Immature natural killer cell (primary cell): ENCODE measurements around the gene CENPE. TPM values are rescaled to one million over a fixed set of nuclear protein-coding genes. Genes with fewer than 3 reads are reported as not detected.

Experiments used
- DNase-seq, 3 donors: peaks; one replicate each; pipeline ENCODE4 v3.0.0; 2022; ENCODE audit warnings: mixed read lengths in 1 of 3
- H3K27ac Mint-ChIP-seq, 6 donors: one replicate each; pipeline ENCODE4 v1.8.0; 2020; ENCODE audit warnings: mixed read lengths in 6 of 6, mild to moderate bottlenecking in 5 of 6, inconsistent platforms in 4 of 6, moderate library complexity in 3 of 6
- H3K27me3 Mint-ChIP-seq, 3 donors: one replicate each; pipeline ENCODE4 v1.8.0; 2020 to 2021; ENCODE audit warnings: low read depth in 3 of 3, mild to moderate bottlenecking in 3 of 3, mixed read lengths in 3 of 3, moderate library complexity in 3 of 3, inconsistent platforms in 1 of 3
- H3K36me3 Mint-ChIP-seq, 3 donors: one replicate each; pipeline ENCODE4 v1.8.0; 2020; ENCODE audit warnings: mixed read lengths in 3 of 3, inconsistent platforms in 2 of 3, mild to moderate bottlenecking in 2 of 3
- H3K4me1 Mint-ChIP-seq, 2 donors: one replicate each; pipeline ENCODE4 v1.8.0; 2020; ENCODE audit warnings: inconsistent platforms in 2 of 2, mild to moderate bottlenecking in 2 of 2, mixed read lengths in 2 of 2, moderate library complexity in 1 of 2
- H3K4me3 Mint-ChIP-seq, 5 donors: one replicate each; pipeline ENCODE4 v1.8.0; 2020; ENCODE audit warnings: mild to moderate bottlenecking in 5 of 5, mixed read lengths in 5 of 5, inconsistent platforms in 3 of 5, moderate library complexity in 3 of 5
- H3K9me3 Mint-ChIP-seq, 6 donors: one replicate each; pipeline ENCODE4 v1.8.0; 2020; ENCODE audit warnings: mild to moderate bottlenecking in 6 of 6, mixed read lengths in 6 of 6, inconsistent platforms in 4 of 6, moderate library complexity in 3 of 6
- polyA plus RNA-seq, 3 donors: library from polyadenylated mRNA; unstranded; fragments of 300-500 nt; fragmentation: Illumina TruSeq; gene quantifications; one replicate each; pipeline ENCODE4 v1.2.3, GENCODE V29; 2021

Gene CENPE
- polyA plus RNA-seq, 3 donors from 2014 or later: 0.43 to 0.91 TPM; not detected in 1

- Mint-ChIP-seq H3K27me3 (peaks cover 0 to 3% (median 3%) of the 10 kb centered on the region in 3 donors), H3K27ac (no peak overlapping the region), H3K9me3 (no peaks in the 10 kb centered on the region), H3K36me3 (peaks cover 36 to 44% (median 40%) of the 10 kb centered on the region in 3 donors), H3K4me3 (no peak overlapping the region), H3K4me1 (peaks cover 0 to under 1% of the 10 kb centered on the region in 2 donors)
- no peak for DNase-seq
These were observed 111.6 kb downstream of the CENPE start for GRCh38 chr4:103086551-103086950.

- Mint-ChIP-seq H3K36me3 (peaks cover 36 to 44% (median 41%) of the 10 kb centered on the region in 3 donors), H3K27ac (no peak overlapping the region), H3K4me3 (no peak overlapping the region), H3K9me3 (no peaks in the 10 kb centered on the region), H3K4me1 (no peaks in the 10 kb centered on the region), H3K27me3 (peaks cover 0 to 3% (median 3%) of the 10 kb centered on the region in 3 donors)
- DNase-seq: no peak
These were observed 112.5 kb downstream of the CENPE start for GRCh38 chr4:103085555-103086196.

- Mint-ChIP-seq H3K9me3 (no peaks in the 10 kb centered on the region), H3K36me3 (peaks cover 4 to 22% (median 20%) of the 10 kb centered on the region in 3 donors), H3K4me3 (no peak overlapping the region), H3K27ac (peak overlapping the region; percentile 13 to 80 (median 63)), H3K27me3 (peaks cover 2 to 9% (median 2%) of the 10 kb centered on the region in 3 donors), H3K4me1 (peaks cover 23 to 37% of the 10 kb centered on the region in 2 donors)
- DNase-seq: no peak
These were observed 118.5 kb downstream of the CENPE start for GRCh38 chr4:103079621-103080020.

DNA sequence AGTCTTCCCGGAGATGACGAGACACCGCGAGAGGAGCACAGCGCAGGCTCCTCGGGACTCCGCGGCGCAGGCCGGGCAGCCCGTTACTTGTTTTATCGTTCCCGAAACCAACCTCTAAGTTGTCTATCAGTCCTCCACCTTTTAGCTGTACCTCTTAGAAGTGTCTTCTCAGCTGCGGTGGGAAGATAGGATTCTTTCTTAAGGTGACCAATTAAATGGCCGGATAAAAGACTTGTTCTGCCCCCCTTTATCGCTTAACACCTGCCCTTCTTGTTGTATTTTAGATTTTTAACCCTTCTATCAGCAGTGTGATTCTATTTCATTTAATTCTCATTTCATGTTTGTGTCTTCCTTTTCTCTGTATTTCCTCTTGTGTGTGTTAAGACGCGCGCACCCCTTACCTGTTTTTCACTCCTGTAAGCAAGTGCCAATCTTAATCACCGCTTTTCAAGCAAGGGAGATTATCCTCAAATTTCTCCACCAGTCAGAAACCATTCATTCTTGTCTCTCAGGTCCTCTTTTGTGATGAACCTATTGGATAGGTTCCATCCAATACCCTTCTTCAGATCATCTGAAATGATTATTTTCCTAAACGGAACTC lies 121.3 kb downstream of the CENPE start, which contains the start of gene SLC9B2:
Gene SLC9B2 (minus strand): TSS at position 15 of the 601 bp plus-strand sequence. CDS start 9,211 bp downstream, outside the sequence.
- H3K27ac Mint-ChIP-seq: peak within 1 kb of the TSS; percentile 93 to 99 (median 98)

GRCh38 chr4:103075894-103076746 lies 122.0 kb downstream of the CENPE start:
- Mint-ChIP-seq H3K9me3 (no peaks in the 10 kb centered on the region), H3K4me3 (peak overlapping the region; percentile 96 to 99 (median 98)), H3K27me3 (peaks cover 2 to 9% (median 2%) of the 10 kb centered on the region in 3 donors), H3K27ac (peak overlapping the region; percentile 93 to 99 (median 98)), H3K36me3 (peaks cover 0 to 13% (median 6%) of the 10 kb centered on the region in 3 donors), H3K4me1 (peaks cover 31 to 47% of the 10 kb centered on the region in 2 donors)
- peak; percentile 72 to 81 (median 77) for DNase-seq

More for the DNA sequence above, 121.3 kb downstream of the CENPE start, which contains the start of gene SLC9B2:
- H3K4me3 Mint-ChIP-seq: peak within 1 kb of the TSS; percentile 96 to 99 (median 98)
- peaks cover 31 to 47% of the 10 kb centered on the region in 2 donors for H3K4me1 Mint-ChIP-seq
- H3K9me3 Mint-ChIP-seq: no peaks in the 10 kb centered on the region
- no peak for DNase-seq
- H3K27me3 Mint-ChIP-seq: peaks cover 2 to 9% (median 2%) of the 10 kb centered on the region in 3 donors
- H3K36me3 Mint-ChIP-seq: peaks cover 0 to 17% (median 10%) of the 10 kb centered on the region in 3 donors

- peak overlapping the region; percentile 93 to 99 (median 98) for H3K27ac Mint-ChIP-seq
- peak overlapping the region; percentile 96 to 99 (median 98) for H3K4me3 Mint-ChIP-seq
- no peaks in the 10 kb centered on the region for H3K9me3 Mint-ChIP-seq
- peak in 1 of 3 donors; percentile 1 for DNase-seq
- peaks cover 2 to 9% (median 2%) of the 10 kb centered on the region in 3 donors for H3K27me3 Mint-ChIP-seq
- H3K36me3 Mint-ChIP-seq: peaks cover 0 to 13% (median 0%) of the 10 kb centered on the region in 3 donors
- H3K4me1 Mint-ChIP-seq: peaks cover 31 to 47% of the 10 kb centered on the region in 2 donors
These were observed 122.7 kb downstream of the CENPE start for GRCh38 chr4:103075435-103075893.

DNA sequence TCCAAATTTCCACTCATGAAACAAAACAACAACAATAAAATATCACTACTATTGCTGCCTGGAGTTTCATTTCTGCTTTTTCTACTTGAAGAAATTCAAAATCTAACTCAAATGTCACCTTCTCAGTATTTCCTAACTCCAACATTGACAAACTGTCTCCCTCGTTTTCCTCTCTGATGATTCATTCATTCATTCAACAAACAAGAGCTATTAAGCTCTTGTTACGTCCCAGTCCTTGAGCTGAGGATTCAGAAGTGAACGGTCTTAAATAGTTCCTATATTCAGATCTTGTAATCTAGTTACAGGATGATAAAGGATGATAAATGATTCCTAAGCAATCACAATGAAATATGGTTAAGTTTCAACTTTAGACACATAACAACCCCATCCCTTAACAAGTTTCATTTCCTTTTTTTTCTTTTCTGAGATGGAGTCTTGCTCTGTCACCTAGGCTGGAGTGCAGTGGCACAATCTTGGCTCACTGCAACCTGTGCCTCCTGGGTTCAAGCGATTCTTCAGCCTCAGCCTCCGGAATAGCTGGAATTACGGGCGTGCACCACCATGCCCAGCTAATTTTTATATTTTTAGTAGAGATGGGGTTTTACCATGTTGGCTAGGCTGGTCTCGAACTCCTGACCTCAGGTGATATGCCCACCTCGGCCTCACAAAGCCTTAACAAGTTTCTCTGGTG lies 123.3 kb downstream of the CENPE start:
- no peak for DNase-seq
- Mint-ChIP-seq H3K27ac (peak overlapping the region in 5 of 6 donors; percentile 93 to 99 (median 99)), H3K27me3 (peaks cover 2 to 9% (median 3%) of the 10 kb centered on the region in 3 donors), H3K4me1 (peaks cover 31 to 47% of the 10 kb centered on the region in 2 donors), H3K4me3 (peak overlapping the region; percentile 96 to 99 (median 98)), H3K9me3 (no peaks in the 10 kb centered on the region), H3K36me3 (peaks cover 0 to 13% (median 0%) of the 10 kb centered on the region in 3 donors)

DNA sequence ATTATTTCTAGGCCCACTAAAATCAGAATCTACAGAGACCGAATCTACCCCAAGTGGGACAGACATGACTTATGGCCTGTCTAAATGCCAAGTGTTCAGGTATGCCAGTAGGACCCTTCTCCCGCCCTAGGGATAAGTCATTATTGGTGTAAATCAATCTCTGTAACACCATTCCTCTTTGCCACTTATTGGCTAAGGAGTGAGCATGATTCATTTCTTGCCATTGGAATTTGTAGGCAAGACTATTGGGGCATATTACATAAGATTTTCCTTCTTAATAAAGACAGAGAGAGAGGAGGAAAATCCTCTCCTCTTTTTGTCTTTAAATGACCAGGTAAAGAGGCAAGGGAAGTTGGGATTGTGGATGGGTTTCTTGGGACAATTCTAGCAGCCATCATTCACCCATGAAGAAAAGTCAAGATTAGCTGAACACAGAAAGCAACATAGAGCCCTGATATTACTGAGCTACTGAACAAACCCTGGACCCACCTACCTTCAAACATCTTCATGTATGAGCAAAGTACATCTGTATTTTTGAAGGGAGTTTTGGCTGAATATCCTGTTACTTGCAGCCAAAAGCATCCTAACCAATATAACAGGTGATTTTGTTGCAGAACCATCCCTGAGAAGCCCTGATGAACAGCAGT lies 124.2 kb downstream of the CENPE start:
- peaks cover 2 to 9% (median 3%) of the 10 kb centered on the region in 3 donors for H3K27me3 Mint-ChIP-seq
- peaks cover 0 to 6% (median 0%) of the 10 kb centered on the region in 3 donors for H3K36me3 Mint-ChIP-seq
- H3K4me3 Mint-ChIP-seq: peak overlapping the region in 1 of 5 donors; percentile 57
- peaks cover 31 to 41% of the 10 kb centered on the region in 2 donors for H3K4me1 Mint-ChIP-seq
- H3K27ac Mint-ChIP-seq: peak overlapping the region in 3 of 6 donors; percentile 34 to 99 (median 39)
- H3K9me3 Mint-ChIP-seq: no peaks in the 10 kb centered on the region
- no peak for DNase-seq

DNA sequence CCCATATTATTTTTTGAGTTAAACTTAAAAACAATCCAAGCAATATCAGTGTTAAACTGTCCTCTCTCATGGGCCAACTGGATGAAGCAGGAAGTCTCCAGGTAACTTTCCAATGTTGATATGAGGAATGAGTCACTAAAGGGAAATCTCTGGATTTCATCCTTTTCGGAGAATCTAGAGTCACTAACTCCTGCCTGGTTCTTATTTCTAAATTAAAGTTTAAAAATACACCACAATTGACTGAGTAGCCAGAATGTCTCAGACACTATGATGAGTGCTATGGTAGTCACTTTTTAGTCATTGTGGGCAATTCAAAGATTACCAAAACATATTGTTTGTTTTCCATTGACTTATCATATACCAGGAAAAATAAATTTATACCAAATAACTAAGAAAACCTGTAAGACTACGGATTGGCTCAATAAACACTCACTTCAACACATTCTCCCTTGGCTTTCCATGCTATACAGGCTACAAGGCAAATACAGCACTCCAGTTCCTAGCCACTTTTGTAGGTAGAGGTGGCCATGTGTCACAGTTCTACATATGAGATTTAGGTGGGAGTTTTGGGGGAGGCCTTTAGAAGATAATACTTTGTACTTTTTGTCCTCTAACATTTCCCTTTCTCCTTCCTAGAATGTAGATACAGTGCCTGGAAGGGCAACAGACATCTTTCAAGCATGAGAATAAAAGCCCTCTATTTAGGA lies 130.1 kb downstream of the CENPE start:
- H3K27me3 Mint-ChIP-seq: peaks cover 0 to 1% (median 0%) of the 10 kb centered on the region in 3 donors
- DNase-seq: no peak
- no peak overlapping the region for H3K4me3 Mint-ChIP-seq
- no peaks in the 10 kb centered on the region for H3K4me1 Mint-ChIP-seq
- no peaks in the 10 kb centered on the region for H3K9me3 Mint-ChIP-seq
- no peak overlapping the region for H3K27ac Mint-ChIP-seq
- H3K36me3 Mint-ChIP-seq: peaks cover 0 to 14% (median 8%) of the 10 kb centered on the region in 3 donors

GRCh38 chr4:103060453-103061148 lies 137.5 kb downstream of the CENPE start:
- Mint-ChIP-seq H3K9me3 (no peaks in the 10 kb centered on the region), H3K4me1 (no peaks in the 10 kb centered on the region), H3K27ac (no peak overlapping the region), H3K36me3 (peaks cover 0 to 14% (median 7%) of the 10 kb centered on the region in 3 donors), H3K4me3 (no peak overlapping the region), H3K27me3 (no peaks in the 10 kb centered on the region)
- no peak for DNase-seq
